ENCODE measurements around the gene OR10V1.

Gene OR10V1

DNA sequence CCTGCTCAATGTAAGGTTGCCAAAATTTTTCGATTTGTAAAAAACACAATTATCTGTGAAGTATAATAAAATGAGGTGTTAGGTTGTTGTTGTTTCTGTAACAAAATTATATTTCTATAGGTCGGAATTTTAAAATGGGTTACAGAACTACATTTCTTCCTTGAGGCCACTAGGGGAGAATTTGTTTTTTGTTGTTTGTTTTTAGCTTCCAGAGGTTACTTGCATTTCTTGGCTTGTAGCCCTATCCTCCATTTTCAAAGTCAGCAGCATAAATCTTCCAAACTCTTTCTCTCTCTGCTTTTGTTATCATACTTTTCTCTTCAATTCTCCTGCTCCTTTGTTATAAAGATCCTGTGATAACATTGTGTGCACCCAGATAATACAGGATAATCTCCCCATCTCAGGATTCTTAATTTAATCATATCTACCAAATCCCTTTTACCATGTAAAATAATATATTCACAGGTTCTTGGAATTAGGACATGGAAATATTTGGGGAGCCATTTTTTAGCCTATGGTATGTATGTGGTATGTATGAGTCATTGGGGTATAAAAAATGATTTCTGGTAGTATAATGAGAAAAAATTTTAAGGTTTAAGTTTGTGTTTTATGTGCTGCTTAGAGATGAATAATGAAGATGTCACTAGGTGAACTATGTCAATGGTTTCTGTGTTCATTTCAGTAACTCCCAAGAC lies 35.4 kb downstream of the OR10V1 start:
- no peak for DNase-seq (ENCODE audit: insufficient read length, low spot score)
- no peak for FAIRE-seq
- TF ChIP-seq, protein P1, sequence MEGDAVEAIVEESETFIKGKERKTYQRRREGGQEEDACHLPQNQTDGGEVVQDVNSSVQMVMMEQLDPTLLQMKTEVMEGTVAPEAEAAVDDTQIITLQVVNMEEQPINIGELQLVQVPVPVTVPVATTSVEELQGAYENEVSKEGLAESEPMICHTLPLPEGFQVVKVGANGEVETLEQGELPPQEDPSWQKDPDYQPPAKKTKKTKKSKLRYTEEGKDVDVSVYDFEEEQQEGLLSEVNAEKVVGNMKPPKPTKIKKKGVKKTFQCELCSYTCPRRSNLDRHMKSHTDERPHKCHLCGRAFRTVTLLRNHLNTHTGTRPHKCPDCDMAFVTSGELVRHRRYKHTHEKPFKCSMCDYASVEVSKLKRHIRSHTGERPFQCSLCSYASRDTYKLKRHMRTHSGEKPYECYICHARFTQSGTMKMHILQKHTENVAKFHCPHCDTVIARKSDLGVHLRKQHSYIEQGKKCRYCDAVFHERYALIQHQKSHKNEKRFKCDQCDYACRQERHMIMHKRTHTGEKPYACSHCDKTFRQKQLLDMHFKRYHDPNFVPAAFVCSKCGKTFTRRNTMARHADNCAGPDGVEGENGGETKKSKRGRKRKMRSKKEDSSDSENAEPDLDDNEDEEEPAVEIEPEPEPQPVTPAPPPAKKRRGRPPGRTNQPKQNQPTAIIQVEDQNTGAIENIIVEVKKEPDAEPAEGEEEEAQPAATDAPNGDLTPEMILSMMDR (IDR thresholded peaks at IDR 0.05; ENCODE audit: insufficient read depth, missing control alignments), result no peak

DNA sequence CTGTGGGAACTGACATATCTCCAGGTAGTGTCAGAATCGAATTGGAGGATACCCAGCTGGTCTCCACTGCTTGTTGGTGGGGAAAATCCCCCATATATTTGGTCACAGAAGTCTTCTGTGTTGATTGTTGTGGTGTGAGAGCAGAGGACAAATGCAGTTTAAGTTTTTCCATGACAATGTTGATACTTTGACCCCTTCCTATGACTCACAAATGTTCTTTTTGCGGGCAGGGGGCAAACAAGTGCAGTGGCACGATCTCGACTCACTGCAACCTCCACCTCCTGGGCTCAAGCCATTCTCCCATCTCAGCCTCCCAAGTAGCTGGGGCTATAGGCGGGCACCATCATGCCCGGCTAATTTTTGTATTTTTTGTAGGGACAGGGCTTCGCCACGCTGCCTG lies 37.4 kb downstream of the OR10V1 start:
- TF ChIP-seq, protein P1 (IDR thresholded peaks at IDR 0.05; ENCODE audit: insufficient read depth, missing control alignments), result no peak
- no peak for FAIRE-seq

DNA sequence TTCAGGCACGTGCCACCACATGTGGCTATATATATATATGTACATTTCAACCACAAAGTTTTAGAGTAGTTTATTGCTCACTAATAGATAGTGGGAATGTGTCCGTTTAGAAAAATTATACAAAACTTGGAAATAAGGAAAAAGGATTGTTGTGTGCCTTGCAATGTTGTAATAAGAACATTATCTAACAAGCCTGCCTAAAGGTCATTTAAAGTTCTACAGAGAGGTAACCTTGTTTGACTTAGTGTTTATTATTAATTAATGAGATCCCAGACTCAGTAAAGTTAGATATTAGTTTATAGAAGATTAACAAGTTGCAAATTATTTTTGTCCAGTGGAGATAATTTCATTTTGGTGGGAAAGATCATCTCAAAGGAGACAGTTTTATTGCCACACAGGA lies 39.4 kb downstream of the OR10V1 start:
- TF ChIP-seq, protein P1 (IDR thresholded peaks at IDR 0.05; ENCODE audit: insufficient read depth, missing control alignments), result no peak
- no peak for FAIRE-seq
- no peak for DNase-seq (ENCODE audit: insufficient read length, low spot score)

More for the DNA sequence above, 37.4 kb downstream of the OR10V1 start:
- no peak for DNase-seq (ENCODE audit: insufficient read length, low spot score)

DNA sequence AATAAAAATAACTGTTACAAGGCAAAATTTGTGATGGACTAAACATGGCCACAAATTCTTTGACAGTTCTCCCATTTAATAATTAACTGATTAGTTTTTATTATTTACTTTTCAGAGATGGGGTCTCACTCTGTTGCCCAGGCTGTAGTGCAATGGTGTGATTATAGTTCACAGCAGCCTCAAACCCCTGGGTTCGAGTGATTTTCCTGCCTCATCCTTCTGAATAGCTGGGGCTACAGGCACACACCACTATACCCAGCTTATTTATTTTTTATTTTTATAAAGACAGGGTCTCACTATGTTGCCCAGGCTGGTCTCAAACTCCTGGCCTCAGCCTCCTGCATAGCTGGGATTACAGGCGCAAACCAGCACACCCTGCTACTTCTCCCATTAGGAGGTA lies 40.4 kb downstream of the OR10V1 start:
- TF ChIP-seq, protein P1 (IDR thresholded peaks at IDR 0.05; ENCODE audit: insufficient read depth, missing control alignments), result no peak
- no peak for FAIRE-seq
- DNase-seq (ENCODE audit: insufficient read length, low spot score), result no peak

DNA sequence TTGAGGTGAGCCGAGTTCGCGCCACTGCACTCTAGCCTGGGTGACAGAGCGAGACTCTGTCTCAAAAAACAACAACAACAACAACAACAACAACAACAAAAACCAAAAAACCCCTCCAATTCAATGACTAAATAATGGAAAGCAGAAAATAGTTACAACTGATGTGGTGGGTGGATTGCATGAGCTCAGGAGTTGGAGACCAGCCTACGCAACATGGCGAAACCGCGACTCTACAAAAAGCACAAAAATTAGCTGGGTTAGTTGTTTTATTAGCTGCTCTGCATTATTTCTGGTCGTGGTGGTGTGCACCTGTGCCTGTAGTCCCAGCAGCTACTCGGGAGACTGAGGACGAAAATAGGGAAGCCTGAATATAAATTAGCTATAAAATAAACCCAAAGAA lies 42.2 kb downstream of the OR10V1 start:
- FAIRE-seq, result no peak
- DNase-seq (ENCODE audit: insufficient read length, low spot score), result no peak
- TF ChIP-seq, protein P1 (IDR thresholded peaks at IDR 0.05; ENCODE audit: insufficient read depth, missing control alignments), result no peak

DNA sequence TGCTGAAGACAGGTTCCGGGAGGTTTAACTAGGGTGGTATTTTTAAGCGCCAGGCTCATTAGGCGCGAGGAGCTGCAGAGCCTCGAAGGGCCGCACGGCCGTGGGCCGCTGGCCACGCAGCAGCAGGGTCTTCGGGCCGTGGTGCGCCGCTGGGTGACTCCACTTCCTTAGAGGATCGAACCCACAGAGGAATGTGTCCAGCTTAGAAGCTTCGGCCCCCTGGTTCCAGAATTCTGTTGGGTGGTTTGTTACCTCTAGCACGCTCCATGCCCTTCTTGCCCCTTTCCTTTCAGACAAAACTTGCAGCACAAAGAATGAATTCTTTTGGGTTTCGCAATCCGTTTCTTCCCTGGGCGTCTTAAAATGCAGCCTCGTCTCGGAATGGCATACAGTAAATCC lies 44.0 kb downstream of the OR10V1 start:
- FAIRE-seq (no peak), DNase-seq (ENCODE audit: insufficient read length, low spot score) (peak; percentile 38)
- TF ChIP-seq, protein P1 (IDR thresholded peaks at IDR 0.05; ENCODE audit: insufficient read depth, missing control alignments), result no peak

DNA sequence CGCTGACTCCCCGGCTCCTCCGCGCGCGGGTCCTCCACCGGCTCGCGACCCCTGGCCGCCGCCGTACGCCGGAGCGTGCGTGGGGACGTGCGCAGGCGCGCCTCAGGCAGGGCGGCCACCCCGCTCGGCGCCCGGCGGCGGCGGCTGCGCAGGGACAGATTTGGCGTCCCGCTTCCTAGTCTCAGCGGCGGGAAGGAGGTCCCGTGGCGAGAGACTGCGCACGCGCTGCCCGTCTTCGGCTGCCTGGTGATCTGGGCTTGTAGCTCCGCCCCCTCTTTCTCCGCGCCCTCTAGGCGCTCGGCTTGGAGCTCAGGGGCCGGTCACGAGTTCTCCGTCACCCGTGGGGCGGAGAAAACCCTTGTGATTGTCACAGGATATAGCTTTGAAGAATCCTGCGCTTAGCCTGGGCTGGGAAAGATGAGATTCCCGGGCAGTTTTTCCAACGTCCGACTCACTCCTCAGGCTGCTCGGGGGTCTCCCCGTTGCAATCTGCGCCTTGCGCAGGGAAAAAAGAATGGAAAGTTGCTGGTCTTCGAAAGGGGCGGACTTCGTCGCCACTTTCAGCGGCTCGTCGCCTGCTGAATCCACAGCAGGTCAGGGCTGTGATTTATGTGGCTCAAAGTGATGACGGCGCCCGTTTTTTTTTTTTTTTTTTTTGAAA lies 44.6 kb downstream of the OR10V1 start, which contains the start of gene PATL1:
Gene PATL1, minus strand, starts transcription at position 88 of the 661 bp plus-strand sequence. CDS start 142 bp downstream, outside the sequence.
- peak; percentile 87 for DNase-seq (ENCODE audit: insufficient read length, low spot score)
- TF ChIP-seq, protein P1 (IDR thresholded peaks at IDR 0.05; ENCODE audit: insufficient read depth, missing control alignments), result no peak
- FAIRE-seq, result no peak

Data from D721Med (cell line).